Tibial artery (tissue), 4 donors: ENCODE data around the gene KRTAP5-7.

Source experiments
- DNase-seq, 2 donors: peaks; one replicate each; pipeline ENCODE4 v3.0.0-alpha.2; 2019
- H3K27ac ChIP-seq, 2 donors: fragments of 200-600 bp; sonication (generic) in 1 of 2; 1 replicate in 1 of 2; 2 replicates in 1 of 2; pipeline ENCODE4 v1.5.1; 2018 to 2019; ENCODE audit warnings: mild to moderate bottlenecking in 1 of 2
- H3K27me3 ChIP-seq, 2 donors: fragments of 200-600 bp; sonication (generic) in 1 of 2; one replicate each; pipeline versions ENCODE4 v1.5.1 to v1.6.0; 2016 to 2019
- H3K36me3 ChIP-seq, 3 donors: fragments of 200-600 bp; sonication (generic) in 2 of 3; one replicate each; pipeline ENCODE4 v1.5.1; 2016 to 2019; ENCODE audit warnings: mild to moderate bottlenecking in 2 of 3
- H3K4me1 ChIP-seq, 4 donors: fragments of 200-600 bp; sonication (generic) in 2 of 4; 1 replicate in 3 of 4; 2 replicates in 1 of 4; pipeline ENCODE4 v1.5.1; 2016 to 2019
- H3K4me3 ChIP-seq, 2 donors: fragments of 200-600 bp; sonication (generic) in 1 of 2; 1 replicate in 1 of 2; 2 replicates in 1 of 2; pipeline ENCODE4 v1.5.1; 2018 to 2019; ENCODE audit warnings: mild to moderate bottlenecking in 2 of 2
- H3K9me3 ChIP-seq, 3 donors: fragments of 200-600 bp; sonication (generic) in 1 of 3; one replicate each; pipeline ENCODE4 v1.5.1; 2016 to 2019
- intact Hi-C: fragments of 100-400 bp; cut with DNase I; formaldehyde crosslinking; loops from one replicate; pipeline ENCODE4 v1.15.0; 2023; ENCODE audit warnings: low total_unique reads
- TF ChIP-seq, protein P1 (sequence below), 2 experiments: fragments of 200-600 bp in 1 of 2; fragments of 450-650 bp in 1 of 2; IDR thresholded peaks; one replicate each; pipeline ENCODE4 v1.5.1; 2017 to 2019; ENCODE audit warnings: antibody characterized with exemption in 2 of 2, mild to moderate bottlenecking in 1 of 2, moderate library complexity in 1 of 2

Gene KRTAP5-7

DNA sequence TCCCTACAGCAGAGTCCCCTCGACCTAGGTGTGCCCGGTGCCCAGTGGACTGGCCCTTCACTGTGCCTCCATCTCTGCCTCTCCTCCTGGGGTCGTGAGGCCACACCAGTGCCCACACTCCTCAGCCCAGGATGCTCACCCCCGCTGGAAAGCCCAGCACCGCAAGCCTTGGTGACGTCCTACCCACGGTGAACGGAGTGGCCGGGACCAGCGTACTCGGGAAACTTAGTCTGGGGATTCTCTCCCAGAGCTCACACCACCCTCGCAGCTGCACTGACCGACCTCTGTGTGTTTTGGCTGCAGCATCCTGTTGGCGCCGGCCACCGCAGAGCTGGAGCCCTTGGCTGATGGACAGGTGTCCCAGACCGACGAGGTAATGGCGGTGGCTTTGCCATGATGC is 35.5 kb upstream of the KRTAP5-7 start:
- DNase-seq, result no peak

DNA sequence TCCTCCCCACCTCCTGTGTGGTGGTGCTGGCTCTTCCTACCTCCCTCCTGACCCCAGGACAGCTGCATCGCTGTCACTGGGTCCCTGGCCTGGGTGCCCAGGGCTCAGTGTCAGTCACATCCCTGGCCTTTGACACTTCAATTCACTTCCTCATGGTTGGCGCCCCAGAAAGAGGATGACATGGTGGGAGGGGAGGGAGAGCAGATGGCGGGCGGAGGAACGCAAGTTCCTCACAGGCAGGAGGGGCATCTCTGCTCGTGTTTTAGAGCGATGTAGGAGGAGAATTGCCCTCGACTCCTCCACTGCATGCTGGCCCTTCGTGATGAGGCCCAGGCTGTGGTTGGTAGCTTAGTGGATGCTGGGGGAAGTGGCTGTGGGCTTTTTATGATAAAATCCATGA is 35.1 kb upstream of the KRTAP5-7 start:
- peaks cover 64 to 96% (median 71%) of the 10 kb centered on the region in 3 donors for H3K36me3 ChIP-seq
- DNase-seq, result no peak
- intact Hi-C loops, result no loop called here

More for the DNA sequence above, 35.5 kb upstream of the KRTAP5-7 start:
- peaks cover 59 to 94% (median 68%) of the 10 kb centered on the region in 3 donors for H3K36me3 ChIP-seq
- no peaks in the 10 kb centered on the region for H3K9me3 ChIP-seq
- H3K4me3 ChIP-seq, result no peak overlapping the region
- no peaks in the 10 kb centered on the region for H3K27me3 ChIP-seq
- intact Hi-C loops, result no loop called here
- no peak overlapping the region for H3K27ac ChIP-seq
- H3K4me1 ChIP-seq, result no peaks in the 10 kb centered on the region
- TF ChIP-seq, protein P1, sequence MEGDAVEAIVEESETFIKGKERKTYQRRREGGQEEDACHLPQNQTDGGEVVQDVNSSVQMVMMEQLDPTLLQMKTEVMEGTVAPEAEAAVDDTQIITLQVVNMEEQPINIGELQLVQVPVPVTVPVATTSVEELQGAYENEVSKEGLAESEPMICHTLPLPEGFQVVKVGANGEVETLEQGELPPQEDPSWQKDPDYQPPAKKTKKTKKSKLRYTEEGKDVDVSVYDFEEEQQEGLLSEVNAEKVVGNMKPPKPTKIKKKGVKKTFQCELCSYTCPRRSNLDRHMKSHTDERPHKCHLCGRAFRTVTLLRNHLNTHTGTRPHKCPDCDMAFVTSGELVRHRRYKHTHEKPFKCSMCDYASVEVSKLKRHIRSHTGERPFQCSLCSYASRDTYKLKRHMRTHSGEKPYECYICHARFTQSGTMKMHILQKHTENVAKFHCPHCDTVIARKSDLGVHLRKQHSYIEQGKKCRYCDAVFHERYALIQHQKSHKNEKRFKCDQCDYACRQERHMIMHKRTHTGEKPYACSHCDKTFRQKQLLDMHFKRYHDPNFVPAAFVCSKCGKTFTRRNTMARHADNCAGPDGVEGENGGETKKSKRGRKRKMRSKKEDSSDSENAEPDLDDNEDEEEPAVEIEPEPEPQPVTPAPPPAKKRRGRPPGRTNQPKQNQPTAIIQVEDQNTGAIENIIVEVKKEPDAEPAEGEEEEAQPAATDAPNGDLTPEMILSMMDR (IDR thresholded peaks at IDR 0.05), result no peak

DNA sequence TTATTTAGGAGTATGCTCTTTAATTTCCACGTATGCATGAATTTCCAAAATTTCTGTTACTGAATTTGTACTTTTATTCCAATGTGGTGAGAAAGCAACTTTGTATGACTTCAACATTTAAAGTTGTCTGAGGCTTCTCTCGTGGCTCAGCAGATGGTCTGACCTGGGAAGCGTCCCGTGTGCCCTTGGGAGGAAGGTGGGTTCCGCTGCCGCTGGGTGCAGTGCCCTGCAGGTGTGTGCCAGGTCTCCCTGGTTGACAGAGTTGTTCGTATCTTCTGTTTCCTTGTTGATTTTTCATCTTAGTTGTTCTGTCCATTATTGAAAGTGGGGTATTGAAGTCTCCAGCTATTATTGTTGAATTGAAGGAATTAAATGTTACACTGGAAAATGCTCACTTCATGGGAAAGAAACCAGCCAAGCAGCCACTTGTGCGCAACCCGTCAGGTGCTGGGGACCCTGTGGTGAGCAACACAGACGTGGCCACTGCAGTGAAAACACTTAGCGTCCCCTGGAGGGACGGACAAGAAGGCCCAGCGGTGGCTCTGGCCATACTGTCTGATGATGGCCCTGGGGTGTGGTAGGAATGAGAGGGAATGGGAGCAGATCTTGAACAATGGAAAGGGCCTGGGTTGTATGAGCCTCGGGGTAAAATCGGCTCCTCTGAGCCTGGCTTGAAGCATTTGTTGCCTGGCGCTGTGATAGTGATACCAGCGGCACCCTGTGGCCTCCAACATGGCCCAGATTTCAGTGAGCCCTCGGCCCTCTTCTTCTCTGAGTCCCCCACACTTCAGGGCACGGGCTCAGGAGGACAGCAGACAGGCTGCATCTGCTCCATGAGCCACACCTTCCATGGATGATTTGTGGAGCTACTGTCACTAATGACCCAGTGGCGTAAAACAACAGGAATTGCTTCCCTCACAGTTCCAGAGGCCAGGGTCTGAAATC is 31.5 kb upstream of the KRTAP5-7 start:
- no peaks in the 10 kb centered on the region for H3K4me1 ChIP-seq
- H3K4me3 ChIP-seq, result no peak overlapping the region
- TF ChIP-seq, protein P1 (IDR thresholded peaks at IDR 0.05), result no peak
- DNase-seq, result no peak
- H3K27me3 ChIP-seq, result no peaks in the 10 kb centered on the region
- intact Hi-C loops, result no loop called here
- peaks cover 81 to 100% (median 88%) of the 10 kb centered on the region in 3 donors for H3K36me3 ChIP-seq
- no peak overlapping the region for H3K27ac ChIP-seq
- no peaks in the 10 kb centered on the region for H3K9me3 ChIP-seq

More for the DNA sequence above, 35.1 kb upstream of the KRTAP5-7 start:
- TF ChIP-seq, protein P1 (IDR thresholded peaks at IDR 0.05), result no peak
- H3K9me3 ChIP-seq, result no peaks in the 10 kb centered on the region
- no peaks in the 10 kb centered on the region for H3K27me3 ChIP-seq
- no peaks in the 10 kb centered on the region for H3K4me1 ChIP-seq
- H3K27ac ChIP-seq, result no peak overlapping the region
- H3K4me3 ChIP-seq, result no peak overlapping the region

DNA sequence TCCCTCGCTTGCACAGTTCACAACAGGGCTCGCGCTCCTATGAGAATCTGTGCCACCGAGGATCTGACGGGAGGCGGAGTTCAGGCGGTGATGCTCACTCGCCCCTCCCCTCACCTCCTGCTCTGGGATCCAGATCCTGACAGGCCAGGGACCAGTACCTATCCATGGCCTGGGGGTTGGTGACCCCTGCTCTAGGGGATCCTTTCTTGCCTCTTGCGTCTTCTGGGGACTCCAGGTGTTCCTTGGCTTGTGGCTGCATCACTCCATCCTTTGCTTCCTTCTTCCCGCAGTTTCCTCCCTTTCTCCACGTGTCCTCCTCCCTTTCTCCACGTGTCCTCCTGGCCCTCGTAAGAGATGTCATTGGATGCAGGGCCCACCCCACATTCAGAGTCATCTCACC is 30.6 kb upstream of the KRTAP5-7 start:
- Histone ChIP-seq H3K27ac (no peak overlapping the region), H3K4me3 (no peak overlapping the region), H3K36me3 (peaks cover 81 to 100% (median 87%) of the 10 kb centered on the region in 3 donors), H3K27me3 (no peaks in the 10 kb centered on the region), H3K4me1 (no peaks in the 10 kb centered on the region), H3K9me3 (no peaks in the 10 kb centered on the region)
- intact Hi-C loops, result no loop called here
- DNase-seq, result no peak
- TF ChIP-seq, protein P1 (IDR thresholded peaks at IDR 0.05), result no peak

DNA sequence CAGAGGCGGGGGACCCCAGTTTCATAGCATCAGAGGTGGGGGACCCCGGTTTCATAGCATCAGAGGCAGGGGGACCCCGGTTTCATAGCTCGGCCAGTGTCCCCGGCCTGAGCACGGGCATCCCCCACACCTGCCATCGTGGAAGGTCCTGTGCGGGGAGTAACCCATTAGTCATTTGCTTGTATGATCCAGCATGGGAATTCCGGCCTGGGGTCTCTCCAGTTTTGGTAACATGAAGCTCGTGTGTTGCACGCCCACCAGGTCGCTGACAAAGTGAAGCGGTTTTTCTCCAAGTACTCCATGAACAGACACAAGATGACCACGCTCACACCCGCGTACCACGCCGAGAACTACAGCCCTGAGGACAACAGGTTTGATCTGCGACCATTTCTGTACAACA is 29.0 kb upstream of the KRTAP5-7 start:
- H3K27ac ChIP-seq, result no peak overlapping the region
- H3K36me3 ChIP-seq, result peaks cover 84 to 96% (median 84%) of the 10 kb centered on the region in 3 donors
- H3K4me1 ChIP-seq, result no peaks in the 10 kb centered on the region
- H3K4me3 ChIP-seq, result no peak overlapping the region
- intact Hi-C loops, result no loop called here
- no peaks in the 10 kb centered on the region for H3K27me3 ChIP-seq
- no peak for DNase-seq
- TF ChIP-seq, protein P1 (IDR thresholded peaks at IDR 0.05), result no peak
- no peaks in the 10 kb centered on the region for H3K9me3 ChIP-seq
